PFSK-1 (cell line): ENCODE data around the gene EGFL8.

ENCODE experiments used
- POLR2AphosphoS5 ChIP-seq: IDR thresholded peaks from 2 replicates; pipeline ENCODE4 v1.6.1; 2012; ENCODE audit warnings: low read depth, mild to moderate bottlenecking, control low read depth, low read length, moderate library complexity
- TAF1 ChIP-seq: IDR thresholded peaks from 2 replicates; pipeline ENCODE4 v1.6.1; 2012; ENCODE audit warnings: low read length, control low read depth, borderline replicate concordance; ENCODE audit not compliant: insufficient read depth

- no peak for TF ChIP-seq TAF1
- no peak for TF ChIP-seq POLR2AphosphoS5
Observed at GRCh38 chr6:32149092-32149755, 15.2 kb upstream of the EGFL8 start.
